Measurements from ENCODE around the gene RPL28.
A peak's percentile ranks its signal among the peaks of the same experiment; 100 is the strongest.

RPL28 gene

GRCh38 chr19:55373306-55373992, 12.3 kb upstream of the RPL28 start:
- no peak for DNase-seq (ENCODE audit: low read depth)

DNA sequence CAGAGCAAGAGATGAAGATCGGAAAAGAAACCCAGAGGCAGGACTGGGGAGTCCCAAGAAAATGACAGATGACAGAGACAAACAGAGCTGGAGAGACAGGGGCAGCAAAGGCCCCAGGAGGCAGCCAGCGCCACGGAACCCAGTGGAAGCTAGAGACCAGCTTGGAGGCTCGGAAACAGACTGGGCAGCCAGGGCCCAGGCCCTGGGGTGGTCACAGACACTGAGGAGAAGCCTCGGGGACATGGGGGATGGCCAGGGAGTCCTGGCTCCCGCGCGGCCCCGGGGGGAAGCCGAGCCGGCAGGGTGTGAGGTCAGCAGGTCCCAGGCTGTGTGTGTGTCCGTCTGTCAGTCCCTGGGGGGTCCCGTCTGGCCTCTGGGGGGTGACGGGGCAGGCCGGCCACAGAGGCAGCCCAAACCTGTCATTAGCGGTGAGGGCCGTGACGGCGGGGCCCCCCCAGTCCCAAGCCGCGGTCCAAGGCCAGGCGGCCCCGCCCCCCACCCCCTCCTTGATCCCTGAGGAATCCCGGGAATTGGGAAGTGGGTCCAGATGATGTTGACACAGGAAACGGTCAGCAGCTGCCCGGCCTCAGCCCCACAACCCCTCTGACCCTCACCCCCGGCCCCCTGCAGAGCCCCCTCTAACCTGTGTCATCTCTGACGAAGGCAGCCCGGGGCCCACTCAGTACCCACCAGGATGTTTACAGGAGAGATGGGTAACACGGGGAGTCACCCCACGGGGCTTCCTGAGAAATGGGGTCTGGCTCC, 11.6 kb upstream of the RPL28 start:
- DNase-seq (ENCODE audit: low read depth), result peak; percentile 55

DNA sequence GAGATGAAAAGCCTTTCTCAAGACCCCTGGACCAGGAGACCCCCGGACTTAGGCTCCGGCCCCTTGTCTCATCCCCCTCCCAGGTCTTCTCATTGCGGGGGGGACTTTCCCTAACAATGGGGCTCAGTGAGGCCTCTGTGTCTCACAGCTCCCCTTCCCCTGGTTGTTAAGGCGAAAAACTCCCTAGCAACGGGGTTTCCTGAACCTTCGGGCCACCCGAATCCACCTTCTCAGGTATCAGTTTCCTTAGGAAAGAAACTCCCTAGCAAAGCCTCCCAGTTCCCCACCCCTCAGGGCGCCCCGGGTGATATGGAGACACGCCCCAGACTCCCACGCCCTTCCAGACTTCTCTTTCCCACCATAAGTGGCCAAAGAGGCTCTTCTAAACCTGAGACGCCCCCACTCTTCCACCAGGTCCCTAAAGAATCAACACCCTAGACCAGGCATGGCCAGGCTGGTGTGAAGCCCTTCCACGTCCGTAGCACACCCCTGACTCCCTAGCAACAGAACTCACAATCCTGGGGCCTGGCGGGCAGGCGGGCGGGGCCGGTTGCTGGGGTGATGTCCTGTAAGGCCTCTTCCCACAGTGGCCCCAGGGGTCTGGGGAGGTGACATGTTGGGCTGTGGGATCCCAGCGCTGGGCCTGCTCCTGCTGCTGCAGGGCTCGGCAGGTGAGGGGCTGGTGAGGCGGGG, 9.3 kb upstream of the RPL28 start, which contains the start of gene TMEM190:
Gene TMEM190 (plus strand): TSS at position 586 of the 693 bp plus-strand sequence. CDS start 28 bp downstream, at position 614.
- no peak for DNase-seq (ENCODE audit: low read depth)

- DNase-seq (ENCODE audit: low read depth), result no peak
Measured at GRCh38 chr19:55377356-55378131, 8.2 kb upstream of the RPL28 start.

DNA sequence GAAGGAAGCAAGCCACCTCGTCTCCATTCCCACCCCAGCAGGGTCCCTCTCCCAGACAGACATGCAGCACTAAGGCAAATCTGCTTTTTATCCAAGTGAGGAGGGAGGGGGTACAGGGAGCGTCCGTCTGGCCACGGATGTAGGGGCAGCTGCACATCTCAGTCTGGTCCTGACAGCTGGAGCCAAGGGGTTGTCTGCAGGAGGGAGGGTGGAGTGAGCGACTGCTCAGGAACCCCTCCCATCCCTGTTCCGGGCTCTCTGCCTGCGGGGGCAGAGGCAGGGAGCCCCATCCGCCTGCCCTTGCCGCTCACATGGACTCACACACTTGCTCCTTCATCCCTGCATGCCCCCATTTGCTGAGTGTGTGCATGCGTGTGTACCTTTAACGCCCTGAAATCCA, 6.6 kb upstream of the RPL28 start:
- DNase-seq (ENCODE audit: low read depth), result no peak

DNA sequence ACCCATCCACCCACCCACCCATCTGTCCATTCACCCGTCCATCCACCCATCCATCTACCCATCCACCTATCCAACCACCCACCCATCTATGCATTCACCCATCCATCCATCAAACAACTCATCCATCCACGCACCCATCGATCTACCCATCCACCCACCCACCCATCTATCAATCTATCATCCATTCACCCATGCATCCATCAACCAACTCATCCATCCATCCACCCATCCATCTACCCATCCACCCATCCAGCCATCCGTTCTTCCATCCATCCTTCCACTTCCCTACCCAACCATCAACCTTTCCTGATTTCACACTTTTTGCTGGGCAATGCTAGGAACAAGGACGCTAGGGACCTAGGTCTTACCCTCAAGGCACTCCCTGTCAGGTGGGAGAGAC, 3.7 kb upstream of the RPL28 start:
- DNase-seq (ENCODE audit: low read depth), result no peak

DNA sequence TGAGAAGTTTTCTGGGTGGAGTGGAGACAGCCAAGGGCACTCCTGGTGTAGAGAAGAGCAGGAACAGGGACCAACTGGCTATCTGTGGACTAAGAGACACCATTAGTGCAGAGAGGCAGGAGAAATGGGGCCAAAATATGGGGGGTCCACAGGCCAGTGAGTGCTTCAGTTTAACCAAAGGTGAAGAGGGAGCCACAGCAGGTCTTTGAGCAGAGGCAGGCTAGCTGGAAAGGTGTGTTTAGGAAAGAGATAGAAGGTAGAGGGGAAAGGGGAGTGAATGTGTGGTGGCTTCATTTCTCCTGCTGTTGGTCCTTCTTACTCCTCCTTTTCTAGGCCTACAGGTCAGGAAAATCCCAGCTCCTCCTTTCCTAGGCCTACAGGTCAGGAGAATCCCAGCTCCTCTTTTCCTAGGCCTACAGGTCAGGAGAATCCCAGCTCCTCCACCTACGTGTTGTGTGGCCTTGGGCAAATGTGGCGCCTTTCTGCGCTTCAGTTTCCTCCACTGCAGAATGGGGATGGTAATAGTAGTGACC, 3.1 kb upstream of the RPL28 start:
- no peak for DNase-seq (ENCODE audit: low read depth)

DNA sequence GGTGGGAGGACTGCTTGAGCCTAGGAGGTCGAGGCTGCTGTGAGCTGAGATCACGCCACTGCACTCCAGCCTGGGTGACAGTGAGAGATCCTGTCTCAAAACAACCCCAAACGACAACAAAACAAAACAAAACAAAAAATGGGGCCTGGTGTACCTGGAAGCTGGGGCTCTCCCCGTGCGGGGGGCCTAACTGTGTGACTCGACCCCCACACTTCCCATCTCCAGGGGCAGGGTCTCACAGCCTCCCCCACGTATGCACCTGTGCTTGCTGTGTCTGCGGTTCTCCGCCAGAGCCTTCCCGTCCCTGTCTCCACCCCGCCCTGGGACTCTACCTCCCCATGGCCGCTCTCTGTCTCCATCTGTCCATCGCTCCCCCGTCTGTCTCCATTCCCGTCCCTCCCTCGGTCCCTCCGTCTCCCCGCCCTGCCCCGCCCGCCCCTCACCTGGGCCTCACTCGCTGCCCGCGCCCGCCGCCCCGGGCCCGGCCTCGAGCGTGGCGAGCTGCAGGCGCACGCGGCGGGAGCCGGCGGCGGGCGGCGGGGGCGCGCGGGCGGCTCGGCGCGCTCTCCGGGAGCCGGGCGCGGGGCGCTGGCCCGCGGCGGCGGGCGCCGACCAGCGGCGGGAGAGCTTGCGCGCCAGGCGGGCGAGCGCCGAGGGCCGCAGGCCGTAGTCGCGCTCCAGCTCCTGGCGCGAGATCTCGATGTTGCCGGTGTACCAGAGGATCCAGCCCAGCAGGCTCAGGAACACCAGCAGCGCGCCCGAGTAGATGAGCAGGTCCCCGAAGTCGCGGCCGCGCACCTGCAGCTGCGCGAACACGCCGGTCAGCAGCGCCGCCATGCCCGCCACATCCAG, 2.2 kb upstream of the RPL28 start:
- peak; percentile 63 for DNase-seq (ENCODE audit: low read depth)

- DNase-seq (ENCODE audit: low read depth), result no peak
Measured at GRCh38 chr19:55384131-55384919, 1.4 kb upstream of the RPL28 start, which contains the start of gene TMEM238. TSS of gene TMEM238 (minus strand) at chr19:55384292. CDS start at chr19:55384259, 33 bp downstream.

DNA sequence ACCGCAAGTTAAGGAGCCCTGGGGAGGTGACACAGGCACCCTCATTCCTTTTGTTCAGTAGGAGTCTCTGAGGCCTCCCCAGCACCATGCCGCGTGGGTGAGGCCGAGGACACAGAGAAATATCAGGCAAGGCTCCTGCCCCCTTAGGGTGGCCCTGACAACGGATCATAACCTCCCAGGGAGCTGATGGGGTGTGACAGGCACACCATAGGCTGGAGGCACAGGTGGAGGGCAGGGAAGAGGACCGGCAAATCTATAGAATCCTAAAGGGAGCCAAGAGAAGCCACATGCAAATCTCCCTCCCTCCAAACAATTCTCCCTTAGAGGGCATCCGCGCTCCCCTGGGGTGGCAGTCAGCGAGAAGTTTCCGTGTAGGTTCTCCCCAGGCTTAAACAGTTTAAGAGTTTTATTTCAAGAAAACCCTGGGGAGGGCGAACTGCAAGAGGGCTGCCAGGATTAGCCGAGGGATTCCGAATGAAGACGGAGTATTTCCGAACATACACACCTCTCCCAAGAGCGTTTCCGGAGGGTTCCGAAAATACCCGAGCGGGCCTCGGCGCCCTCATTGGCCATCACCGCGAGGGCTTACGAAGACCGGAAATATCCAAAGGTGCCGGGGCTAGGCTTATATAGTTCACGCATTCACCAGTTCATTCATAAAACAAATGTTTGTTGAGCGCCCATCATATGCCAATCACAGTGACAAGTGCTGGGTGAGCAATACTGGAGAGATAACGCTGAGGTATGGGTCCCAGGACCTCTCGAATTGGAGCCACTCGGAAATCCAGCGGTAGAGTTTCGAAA, 610 bp upstream of the RPL28 start:
- DNase-seq (ENCODE audit: low read depth), result peak; percentile 92

DNA sequence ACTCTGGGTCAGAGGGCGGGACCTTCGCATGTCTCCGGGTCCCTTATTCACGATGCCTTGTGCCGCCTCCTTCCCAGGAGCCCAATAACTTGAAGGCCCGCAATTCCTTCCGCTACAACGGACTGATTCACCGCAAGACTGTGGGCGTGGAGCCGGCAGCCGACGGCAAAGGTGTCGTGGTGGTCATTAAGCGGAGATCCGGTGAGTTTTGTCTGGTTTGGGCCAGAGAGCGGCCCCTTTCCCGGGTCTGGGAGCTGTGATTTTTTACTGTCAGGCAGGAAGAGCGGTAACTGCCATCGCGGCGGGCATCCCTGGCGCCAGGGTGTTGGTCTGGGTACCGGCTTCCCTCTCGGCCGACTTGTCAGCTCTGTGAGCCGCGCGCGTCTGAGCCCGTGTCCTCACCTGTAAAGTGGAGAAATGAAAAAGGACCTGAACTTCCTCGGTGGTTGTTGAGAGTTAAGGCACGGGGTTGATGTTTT, 800 bp downstream of the RPL28 start:
- DNase-seq (ENCODE audit: low read depth), result no peak

GRCh38 chr19:55387736-55388497, 2.2 kb downstream of the RPL28 start:
- no peak for DNase-seq (ENCODE audit: low read depth)

- no peak for DNase-seq (ENCODE audit: low read depth)
Measured at GRCh38 chr19:55389386-55390317, 3.9 kb downstream of the RPL28 start.

DNA sequence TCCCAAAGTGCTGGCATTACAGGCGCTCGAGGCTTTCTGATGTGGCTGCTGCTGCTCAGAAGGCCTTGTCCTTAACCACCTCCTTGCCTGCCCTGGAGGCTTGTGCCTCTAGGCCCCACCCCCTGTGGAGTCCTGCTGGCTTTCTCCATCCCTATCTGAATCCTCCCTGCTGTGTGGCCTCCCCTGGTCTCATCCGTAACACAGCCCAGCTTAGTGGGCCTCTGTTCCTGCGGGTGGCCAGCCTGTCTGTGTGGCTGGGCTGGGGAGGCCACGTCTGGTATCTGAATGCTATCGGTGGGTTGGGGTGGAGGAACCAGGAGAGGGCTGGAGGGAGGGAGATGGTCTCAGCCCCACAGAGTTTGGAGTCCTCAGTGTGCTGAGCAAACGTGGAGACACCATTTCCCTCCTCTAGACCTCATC, 4.7 kb downstream of the RPL28 start:
- DNase-seq (ENCODE audit: low read depth), result no peak

GRCh38 chr19:55391191-55391670, 5.5 kb downstream of the RPL28 start:
- DNase-seq (ENCODE audit: low read depth), result no peak

DNA sequence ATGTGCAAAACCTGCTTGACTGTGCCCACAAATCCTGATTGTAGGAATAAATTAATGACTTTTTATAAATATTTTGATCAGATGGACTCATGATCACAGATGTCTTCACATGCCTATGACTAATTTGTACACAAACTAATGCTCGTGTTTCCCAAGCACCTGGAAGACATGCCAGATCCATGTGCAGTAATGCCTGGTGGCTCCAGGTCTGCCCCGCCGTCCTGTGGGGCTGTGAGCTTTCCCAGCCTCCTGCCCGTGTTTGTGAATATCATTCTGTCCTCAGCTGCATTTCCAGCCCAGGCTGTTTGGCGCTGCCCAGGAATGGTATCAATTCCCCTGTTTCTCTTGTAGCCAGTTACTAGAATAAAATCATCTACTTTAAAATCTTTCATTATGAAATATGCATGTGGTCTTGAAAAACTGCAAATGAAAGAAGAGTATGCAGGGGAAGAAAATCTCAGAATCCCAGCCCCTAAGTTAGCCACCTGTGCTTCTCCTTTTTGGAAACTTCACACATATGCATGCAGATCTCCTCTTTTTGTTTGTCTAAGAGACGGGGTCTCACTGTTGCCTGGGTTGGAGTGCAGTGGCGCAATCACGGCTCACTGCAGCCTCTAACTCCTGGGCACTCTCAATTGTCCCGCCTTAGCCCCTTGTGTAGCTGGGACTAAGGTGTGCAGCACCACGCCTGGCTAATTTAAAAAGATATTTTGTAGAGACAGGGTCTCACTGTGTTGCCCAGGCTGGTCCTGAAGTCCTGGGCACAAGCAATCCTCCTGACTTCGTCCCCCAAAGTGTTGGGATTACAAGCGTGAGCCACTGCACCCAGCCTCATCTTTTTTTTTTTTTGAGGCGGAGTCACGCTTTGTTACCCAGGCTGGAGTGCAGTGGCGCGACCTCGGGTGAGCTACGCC, 6.2 kb downstream of the RPL28 start:
- peak; percentile 62 for DNase-seq (ENCODE audit: low read depth)

Measured in amniotic epithelial cell (primary cell).